Fibroblast of mammary gland (primary cell): ENCODE results near the gene SART3.
A peak's percentile ranks its signal among the peaks of the same experiment; 100 is the strongest.

Source experiments
- DNase-seq: peaks from one replicate; pipeline ENCODE4 v3.0.0-alpha.2; 2010; ENCODE audit warnings: low read depth
- H3K4me3 ChIP-seq: 2 replicates; pipeline ENCODE4 v1.5.1; 2011; ENCODE audit warnings: low read depth, mild to moderate bottlenecking, low read length, moderate library complexity; ENCODE audit not compliant: control insufficient read depth
- TF ChIP-seq, protein P1 (sequence below): conservative IDR thresholded peaks from 2 replicates; pipeline ENCODE4 v1.5.1; 2011; ENCODE audit warnings: low read depth, low read length, inconsistent platforms; ENCODE audit not compliant: control insufficient read depth, insufficient read depth

SART3 gene

GRCh38 chr12:108584456-108585065 is 23.6 kb upstream of the SART3 start:
- no peak for DNase-seq
- TF ChIP-seq, protein P1, sequence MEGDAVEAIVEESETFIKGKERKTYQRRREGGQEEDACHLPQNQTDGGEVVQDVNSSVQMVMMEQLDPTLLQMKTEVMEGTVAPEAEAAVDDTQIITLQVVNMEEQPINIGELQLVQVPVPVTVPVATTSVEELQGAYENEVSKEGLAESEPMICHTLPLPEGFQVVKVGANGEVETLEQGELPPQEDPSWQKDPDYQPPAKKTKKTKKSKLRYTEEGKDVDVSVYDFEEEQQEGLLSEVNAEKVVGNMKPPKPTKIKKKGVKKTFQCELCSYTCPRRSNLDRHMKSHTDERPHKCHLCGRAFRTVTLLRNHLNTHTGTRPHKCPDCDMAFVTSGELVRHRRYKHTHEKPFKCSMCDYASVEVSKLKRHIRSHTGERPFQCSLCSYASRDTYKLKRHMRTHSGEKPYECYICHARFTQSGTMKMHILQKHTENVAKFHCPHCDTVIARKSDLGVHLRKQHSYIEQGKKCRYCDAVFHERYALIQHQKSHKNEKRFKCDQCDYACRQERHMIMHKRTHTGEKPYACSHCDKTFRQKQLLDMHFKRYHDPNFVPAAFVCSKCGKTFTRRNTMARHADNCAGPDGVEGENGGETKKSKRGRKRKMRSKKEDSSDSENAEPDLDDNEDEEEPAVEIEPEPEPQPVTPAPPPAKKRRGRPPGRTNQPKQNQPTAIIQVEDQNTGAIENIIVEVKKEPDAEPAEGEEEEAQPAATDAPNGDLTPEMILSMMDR, result no peak
- H3K4me3 ChIP-seq, result no peak overlapping the region

GRCh38 chr12:108583991-108584390 is 23.0 kb upstream of the SART3 start:
- H3K4me3 ChIP-seq, result no peak overlapping the region
- TF ChIP-seq, protein P1, result no peak
- DNase-seq, result no peak

DNA sequence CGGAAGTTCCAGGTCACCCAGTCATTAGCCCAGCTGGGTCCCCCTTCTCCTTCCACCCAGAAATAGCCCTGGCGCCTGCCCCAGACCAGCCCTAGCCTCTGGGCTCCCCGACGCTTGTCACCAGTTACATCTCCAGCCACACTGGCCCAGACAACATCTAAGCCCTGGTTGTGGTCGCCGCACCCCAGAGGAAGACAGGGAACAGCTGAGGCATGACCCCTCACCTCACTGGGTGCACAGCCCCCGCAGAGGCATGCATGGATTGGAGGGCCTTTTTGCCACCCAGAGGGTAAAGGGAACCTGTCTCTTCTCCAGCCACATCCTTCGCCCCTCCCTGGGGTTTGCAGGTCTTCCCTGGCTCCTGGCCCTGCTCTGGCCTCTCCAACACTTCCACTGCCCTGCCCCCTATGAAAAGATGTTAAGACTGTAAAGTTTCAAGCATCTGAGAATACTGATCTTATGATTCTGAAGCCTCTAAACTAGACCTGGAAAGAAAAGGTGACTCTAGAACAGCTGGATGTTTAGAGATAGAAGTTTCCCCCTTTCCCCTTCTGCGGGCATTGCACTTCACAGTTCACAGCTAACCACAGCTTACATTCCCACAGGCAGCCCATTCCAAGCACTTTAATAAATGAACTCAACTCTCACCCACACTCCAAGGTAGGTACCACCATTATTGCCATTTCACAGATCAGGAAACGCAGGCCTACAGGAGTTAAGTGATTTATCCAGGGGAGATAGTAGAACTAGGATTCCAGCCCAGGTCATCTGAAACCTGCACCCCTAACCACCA is 22.2 kb upstream of the SART3 start:
- no peak overlapping the region for H3K4me3 ChIP-seq
- TF ChIP-seq, protein P1, result no peak
- no peak for DNase-seq

GRCh38 chr12:108582509-108582908 is 21.5 kb upstream of the SART3 start:
- TF ChIP-seq, protein P1, result no peak
- no peak for DNase-seq

DNA sequence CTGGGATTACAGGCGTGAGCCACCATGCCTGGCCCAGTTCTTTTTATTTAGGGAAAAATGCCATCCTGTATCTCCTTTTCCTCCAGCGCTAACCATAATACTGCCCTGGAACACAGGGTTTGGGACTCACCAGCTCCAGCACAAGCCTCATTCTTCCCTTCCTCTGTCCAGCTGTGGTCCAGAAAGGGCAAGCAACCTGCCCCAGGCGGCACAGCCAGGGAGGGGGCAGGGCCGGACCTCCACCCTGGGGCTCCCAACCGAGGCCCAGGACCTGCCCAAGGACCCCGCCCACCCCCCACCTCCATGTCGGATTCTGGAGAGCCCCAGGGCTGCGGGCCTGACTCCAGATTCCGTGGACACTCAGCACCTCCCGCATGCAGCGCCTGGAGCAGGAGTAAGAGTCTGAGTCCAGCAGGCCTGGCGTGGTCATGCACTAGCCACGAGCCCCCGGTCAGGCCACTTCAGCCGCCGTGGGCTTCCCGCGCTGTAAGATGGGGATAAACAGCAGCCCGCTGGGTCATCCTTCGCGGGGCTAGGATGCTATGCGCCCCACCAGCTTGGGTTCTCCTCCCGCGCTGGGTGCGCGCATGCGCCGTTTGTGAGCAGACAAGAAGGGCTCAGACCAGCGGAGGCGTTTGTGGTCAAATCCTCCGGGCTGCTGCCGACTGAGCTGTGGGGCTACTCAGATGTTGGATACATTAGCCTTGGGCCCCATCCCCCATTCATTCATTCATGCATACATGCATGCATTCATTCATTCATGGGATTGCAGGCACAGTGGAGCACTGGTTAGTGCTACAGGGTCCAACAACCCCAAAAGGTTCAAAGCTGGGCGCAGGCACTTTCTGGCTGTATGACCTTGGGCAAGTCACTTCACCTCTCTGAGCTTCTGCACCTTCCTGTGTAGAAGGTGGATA is 20.6 kb upstream of the SART3 start:
- H3K4me3 ChIP-seq, result no peak overlapping the region
- DNase-seq, result no peak
- TF ChIP-seq, protein P1, result no peak

More at GRCh38 chr12:108582509-108582908, 21.5 kb upstream of the SART3 start:
- H3K4me3 ChIP-seq, result no peak overlapping the region

- DNase-seq, result peak; percentile 56
- TF ChIP-seq, protein P1, result no peak
- H3K4me3 ChIP-seq, result no peak overlapping the region
These were observed 19.6 kb upstream of the SART3 start for GRCh38 chr12:108580531-108580930.
